Femur (tissue), 1 donor: ENCODE results near the gene PACRG.
"Not testable (repeated sequence)": the region's sequence is repeated elsewhere in the genome, so short reads cannot be mapped to it uniquely, and the experiment has no call there.

Experiments
- DNase-seq: peaks from one replicate; pipeline ENCODE4 v3.0.0-alpha.2; 2017

The PACRG gene

DNA sequence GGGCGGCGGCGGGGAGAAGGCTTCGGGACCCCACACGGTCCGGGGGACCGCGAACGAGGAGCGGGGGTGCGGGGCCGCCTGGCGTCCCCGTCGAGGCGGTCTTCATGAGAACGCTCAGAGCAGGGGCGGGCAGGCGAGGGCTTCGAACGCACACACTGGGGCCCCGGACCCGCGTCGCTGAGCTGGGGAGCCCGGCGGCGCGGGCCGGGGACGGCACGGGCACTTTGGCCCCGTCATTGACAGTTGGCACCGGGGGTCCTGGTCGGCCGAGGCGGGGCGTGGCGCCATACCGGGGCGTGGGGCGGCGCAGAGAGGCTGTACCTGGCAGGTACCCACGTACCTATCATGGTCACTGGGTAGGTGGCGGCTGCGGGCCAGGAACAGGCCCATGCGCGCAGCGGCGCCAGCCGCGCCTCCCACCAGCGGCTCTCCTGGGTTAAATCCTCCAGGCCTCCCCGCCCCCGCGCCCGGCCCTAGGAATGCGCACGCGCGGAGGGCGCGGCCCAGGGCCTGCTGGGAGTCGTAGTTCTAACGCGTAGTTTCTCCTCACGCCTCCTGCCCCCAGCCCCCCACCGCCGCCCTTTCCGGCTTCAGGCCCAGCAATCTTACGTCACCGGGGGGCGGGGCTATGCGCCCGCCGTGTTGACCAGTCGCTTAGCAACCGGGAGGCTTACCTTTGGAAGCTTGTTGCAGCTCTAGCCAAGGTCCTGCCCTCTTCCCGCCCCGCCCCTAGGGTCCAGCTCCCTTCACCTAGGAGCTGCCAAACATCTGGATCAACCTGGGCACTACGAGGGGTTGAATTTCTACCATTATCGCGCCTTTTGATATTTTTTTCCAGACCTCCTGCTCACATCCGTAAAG is at the start of gene PACRG, which contains the start of gene PRKN:
TSS of gene PACRG (plus strand) at position 653 of the 861 bp plus-strand sequence.
TSS of gene PRKN (minus strand) at position 445 of the 861 bp plus-strand sequence.
- peak; percentile 99 for DNase-seq

DNA sequence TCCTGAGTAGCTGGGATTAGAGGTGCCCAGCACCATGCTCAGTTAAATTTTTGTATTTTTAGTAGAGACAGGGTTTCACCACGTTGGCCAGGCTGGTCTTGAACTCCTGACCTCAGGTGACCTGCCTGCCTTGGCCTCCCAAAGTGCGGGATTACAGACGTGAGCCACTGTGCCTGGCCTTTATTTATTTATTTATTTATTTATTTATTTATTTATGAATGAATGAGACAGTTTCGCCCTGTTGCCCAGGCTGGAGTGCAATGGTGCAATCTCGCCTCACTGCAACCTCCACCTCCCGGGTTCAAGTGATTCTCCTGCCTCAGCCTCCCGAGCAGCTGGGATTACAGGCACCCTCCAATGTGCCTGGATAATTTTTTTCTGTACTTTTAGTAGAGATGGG is 48.9 kb upstream of the PACRG start:
- DNase-seq = not testable (repeated sequence)

DNA sequence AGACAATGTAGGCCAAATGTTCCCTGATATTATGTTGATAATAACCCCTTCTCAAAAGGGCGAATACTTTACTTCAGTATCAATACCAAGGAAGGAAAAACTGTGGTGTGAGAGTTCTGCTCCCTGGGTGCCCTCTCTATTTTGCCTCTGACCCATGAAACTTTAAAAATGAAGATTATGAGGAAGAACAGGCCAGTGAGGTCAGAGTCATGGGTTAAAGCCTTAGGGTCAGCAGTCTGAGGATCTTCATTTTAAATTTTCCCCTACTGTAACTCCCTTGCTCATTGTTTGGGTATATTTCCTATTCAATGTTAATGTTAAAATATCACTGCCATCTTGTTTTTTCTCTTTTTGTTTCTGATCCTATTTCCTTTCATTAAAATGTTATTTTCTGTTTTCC is 48.1 kb upstream of the PACRG start:
- DNase-seq = no peak

DNA sequence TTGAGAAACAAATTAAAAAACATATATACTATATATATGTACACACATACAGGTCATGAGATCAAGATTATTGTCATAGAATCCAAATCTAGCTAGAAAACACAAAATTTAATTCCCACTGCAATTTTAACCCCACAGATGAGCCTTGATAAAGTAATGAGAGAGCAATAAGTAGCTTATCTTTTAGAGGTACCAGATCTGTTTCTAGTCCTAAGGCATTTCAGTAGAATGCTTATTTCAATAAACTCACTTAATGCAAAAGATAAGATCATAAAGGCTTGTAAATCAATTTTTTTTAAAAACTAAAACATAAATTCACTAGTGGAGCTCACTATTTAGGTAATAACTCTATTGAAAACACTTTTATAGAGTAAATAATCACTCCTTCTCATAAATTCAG is 47.4 kb upstream of the PACRG start:
- no peak for DNase-seq

DNA sequence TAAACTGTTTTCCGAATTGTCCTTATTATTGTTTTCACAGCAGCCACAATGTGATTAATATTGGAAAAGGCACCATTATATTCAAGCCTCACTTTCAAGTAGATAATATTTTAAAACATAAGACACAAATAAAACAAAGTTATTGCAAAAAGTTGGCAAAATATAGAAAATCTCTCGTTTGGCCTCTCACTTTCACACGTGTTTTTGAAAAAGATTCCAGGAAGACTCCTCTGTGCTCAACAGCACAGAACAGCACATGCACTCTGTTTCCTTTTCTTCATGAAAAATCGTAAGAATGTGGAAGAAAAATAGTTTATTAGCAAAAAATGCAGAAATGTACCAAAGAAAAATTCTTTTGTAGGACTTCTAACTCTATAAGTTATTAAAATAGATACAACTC is 46.9 kb upstream of the PACRG start:
- no peak for DNase-seq

DNA sequence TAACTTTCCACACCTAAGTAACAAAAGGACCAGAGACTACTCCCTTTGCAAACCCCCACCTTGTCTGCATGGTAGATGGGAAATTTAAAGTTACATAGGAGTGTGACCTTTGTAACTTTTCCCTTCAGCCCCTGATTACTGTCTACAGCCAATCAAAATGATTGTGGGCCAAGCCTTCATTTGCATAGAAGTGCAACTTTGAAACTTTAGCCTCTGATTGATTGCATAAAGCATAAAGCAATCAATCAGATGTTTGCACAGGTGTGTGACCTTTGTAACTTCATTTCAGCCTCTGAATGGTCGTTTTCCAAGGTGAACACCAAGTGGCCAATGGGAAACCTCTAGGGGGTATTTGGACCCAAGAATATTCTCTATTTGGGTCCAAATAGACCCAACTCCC is 46.3 kb upstream of the PACRG start:
- no peak for DNase-seq

DNA sequence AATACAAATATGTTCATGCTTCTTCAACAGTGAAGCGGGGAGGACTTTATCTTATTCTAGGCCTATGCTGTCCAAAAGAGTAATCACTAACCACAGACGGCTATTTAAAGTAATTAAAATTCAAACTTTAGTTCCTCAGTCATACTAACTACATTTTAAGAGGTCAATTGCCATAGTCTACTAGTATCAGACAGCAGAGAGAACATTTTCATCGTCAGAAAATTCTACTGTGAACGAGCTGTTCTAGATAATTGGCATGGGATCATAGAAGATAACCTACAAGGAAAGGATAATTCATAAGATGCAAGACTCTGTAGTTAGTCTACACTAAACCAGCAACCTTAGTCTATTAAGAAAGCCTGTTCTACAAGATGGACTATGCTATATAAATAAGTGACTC is 44.6 kb upstream of the PACRG start:
- no peak for DNase-seq

DNA sequence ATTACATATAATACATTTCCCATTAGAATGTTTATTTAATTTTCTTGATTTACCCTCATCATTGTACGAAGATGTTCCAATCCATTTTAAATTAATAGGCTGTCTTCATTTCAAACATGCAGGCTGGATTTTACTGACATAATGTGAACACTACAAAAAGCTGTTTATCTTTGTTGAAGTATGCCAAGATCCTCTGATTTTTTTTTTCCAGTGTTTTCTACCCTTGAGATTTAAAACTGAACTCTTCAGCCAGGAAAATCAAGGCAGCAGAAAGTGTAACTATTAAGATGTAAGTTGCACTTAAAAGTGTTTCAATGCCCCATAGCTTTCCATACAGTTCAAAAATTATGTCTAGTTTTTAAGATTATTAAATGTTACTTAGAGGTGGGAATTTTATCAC is 43.7 kb upstream of the PACRG start:
- DNase-seq = no peak

DNA sequence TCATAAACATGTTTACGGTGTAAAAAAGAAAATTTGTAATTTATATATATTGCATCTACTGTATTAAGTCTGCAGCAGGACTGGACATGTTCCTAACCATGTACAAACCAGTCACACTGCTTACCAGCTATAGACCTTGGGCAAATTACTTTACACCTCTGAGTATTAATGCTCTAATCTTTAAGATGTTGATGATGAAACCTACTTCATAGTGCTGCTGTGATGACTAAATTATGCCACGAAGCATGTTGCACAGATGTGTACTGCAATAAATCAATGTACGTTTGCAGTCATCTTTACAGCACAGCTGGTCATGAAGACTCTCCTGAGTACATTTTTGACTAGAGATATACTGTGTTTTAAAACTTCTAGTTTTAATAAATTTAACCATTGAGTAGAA is 42.8 kb upstream of the PACRG start:
- no peak for DNase-seq

DNA sequence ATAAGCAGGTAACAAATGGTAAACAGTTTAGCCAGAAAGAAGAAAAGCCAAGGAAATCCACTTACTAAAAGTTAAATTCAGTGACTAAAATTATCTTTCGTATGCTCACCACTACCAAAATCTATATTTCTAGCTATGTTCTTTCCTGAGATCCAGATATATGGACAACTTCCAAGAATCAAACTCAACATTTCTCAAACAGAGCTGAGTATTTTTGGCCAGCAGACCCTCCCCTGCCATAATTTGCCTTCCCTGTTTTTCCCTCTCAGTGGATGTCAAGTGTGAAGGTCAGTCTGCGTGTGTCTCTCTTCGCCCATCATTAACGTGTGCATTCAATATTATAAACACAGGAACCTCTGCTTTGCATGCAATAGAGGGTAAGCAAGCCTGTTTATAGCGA is 42.2 kb upstream of the PACRG start:
- DNase-seq = no peak

DNA sequence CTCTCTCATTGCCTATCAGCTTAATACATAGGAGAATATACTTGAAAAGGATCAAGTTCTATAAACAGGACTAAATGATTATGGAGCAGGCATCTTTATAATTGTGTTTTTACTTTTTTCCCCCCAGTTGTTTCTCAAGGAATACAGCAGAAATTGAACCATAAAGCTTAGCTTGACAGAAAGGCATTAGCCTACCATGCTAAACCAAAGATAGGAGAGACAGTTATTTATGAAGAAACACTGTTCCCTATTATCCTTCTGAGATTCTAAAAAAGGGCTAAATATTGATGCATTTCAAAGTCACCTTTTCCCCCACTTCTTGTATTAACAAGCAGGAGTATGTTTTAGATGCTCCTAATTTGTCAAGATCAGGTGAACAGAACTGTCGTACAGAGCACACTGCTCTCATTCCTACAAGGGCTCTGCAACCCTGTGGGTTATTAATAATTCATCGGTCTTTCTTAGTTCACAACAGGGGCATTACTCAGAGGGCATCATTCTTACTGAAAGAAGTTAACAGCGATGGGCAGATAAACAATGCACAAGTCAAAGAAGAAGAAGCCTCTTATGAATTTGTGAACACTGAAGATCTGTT is 38.9 kb upstream of the PACRG start:
- no peak for DNase-seq

DNA sequence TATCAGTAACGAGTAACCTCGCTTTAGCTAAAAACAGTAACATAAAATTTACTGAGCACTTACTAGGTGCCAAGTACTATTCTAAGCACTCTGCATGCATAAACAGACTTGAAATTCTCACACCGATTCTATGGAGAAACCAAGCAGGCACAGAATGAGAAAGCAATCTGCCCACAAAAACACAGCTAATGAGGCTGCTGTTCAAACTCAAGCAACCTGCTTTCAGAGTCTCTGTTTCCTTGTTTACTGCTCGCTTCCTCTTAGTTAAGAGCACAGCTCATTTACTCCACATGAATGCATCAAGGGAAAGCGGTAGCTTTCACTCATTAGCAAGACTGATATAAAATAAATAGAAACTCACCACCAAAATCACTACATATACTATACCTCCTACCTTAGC is 37.6 kb upstream of the PACRG start:
- DNase-seq = no peak

DNA sequence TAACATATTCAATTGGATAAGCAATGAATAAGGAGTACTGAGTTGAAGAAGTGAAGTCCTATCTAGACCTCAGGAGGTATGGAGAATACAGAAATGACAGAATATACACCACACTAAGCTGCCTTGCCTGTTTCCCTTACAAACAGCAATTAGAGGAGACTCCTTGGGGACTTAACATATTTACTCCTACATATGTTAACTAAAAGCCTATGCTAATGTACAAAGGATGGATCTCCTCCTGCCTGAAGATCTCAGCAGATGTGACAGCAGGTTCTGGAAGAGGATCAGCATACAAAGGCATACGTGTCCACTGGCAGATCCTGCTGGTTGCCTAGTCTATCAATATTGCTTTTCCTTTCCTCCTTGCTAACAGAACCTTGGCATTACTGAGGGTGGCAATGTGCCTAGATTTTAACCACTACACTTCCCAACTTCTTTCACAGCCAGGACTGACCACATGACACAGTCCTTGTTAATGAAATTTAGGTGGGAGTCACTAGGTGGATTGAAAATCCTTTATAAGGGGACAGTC is 29.8 kb upstream of the PACRG start:
- no peak for DNase-seq

DNA sequence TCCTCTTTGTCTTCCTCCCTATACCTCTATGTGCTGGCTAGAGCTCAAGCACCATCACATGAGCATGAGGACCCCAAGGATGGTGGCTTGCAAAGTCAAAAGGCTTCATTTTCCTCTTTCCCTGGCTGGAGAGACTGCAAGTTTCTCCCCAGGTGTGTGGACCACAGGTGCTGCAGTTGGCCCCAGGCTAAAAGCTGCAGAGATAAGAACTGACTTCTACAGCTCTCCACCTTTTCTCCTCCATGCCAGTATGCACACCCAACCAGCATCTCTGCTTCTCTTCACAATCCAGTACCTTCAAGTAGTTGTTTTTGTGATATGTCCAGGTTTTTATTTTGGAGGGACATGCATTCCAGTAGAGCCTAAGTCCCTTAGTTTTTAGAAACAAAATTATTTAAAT is 29.3 kb upstream of the PACRG start:
- DNase-seq = no peak

DNA sequence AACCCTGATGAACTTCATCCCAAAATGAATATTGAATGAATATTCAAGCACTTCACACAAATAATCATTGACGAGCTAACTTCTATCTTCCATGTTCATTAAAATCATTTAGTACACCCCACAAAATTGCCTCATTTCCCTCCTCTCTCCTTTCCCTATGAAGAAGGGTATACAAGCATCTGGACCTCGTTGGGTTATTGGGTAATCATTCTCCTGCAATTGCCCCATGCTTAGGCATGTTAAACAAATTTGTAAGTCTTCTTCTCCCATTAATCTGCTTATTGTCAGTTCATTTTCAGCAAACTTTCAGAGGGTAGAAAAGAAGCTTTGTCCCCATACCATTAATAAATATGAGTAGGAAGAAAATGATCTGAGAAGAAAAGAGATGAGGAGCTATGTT is 27.8 kb upstream of the PACRG start:
- no peak for DNase-seq

DNA sequence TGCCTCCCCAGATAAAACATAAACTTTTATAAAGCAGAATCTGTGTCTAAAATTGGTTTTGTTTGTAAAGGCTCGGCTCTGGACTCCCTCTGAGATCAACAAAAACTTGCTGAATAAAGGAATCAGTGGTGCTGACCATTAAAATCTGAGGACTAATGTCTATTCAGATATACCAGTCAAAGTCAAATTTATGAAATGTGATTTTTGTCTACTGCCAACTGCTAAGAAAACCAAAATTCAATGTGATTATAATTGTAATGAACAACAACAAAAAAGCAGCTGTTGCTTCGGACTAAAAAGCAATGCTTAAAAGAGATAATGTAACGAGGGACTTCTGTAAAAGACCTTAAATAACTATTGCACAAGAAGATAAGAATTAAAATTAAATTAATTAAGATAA is 26.8 kb upstream of the PACRG start:
- no peak for DNase-seq

DNA sequence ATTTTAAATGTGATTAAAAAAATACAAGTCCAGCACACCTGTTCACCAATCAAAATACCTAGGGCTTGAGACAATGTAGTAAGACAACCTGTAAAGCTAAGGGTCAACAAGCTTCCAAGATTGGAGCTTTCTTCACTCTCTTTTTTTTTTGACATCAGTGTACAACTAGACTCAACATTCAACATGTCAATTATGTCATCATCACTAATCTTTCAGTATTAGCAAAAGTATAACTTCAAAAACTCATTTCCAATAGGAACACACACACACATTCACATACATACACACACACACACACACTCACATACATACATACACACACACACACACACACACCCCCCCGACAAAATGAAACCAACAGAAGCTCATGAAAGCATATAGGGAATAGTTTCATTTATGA is 26.2 kb upstream of the PACRG start:
- DNase-seq = no peak

DNA sequence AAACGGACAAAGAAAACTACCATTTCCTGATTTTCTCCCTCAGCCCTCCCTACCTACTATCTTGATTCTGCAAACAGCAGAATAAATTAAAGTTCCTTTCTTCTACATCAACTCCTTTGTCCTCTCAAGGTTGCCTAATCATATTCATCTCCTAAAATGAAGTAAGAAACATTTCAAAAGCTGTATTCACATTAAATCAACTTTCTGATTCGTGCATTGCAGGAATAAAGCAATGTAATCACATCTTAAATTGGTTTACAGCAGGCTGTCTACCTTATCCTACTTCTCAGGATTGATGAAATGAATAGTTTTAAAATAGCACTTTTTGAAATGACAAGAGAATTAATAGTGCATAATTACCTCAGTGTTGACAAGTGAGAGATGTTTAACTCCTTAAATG is 25.3 kb upstream of the PACRG start:
- DNase-seq = no peak

DNA sequence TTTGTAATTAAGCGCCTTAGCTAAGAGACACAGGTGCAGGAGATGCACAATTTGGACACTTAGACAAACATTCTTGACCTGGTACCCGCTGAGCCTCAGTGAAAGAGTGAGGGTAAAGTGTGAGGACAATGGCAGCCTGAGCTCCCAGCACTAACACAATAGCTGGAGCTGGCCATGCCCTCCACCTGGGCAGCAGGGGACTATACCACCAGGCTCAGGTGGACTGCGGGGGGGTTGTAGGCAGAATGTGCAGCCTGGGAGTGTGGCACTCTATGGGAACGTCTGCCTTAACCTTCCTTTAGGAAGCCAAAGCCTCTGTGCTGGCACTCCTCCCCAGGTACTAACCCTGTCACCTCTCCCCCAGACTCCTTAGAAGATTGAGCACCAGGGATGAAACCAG is 23.8 kb upstream of the PACRG start:
- DNase-seq = no peak

DNA sequence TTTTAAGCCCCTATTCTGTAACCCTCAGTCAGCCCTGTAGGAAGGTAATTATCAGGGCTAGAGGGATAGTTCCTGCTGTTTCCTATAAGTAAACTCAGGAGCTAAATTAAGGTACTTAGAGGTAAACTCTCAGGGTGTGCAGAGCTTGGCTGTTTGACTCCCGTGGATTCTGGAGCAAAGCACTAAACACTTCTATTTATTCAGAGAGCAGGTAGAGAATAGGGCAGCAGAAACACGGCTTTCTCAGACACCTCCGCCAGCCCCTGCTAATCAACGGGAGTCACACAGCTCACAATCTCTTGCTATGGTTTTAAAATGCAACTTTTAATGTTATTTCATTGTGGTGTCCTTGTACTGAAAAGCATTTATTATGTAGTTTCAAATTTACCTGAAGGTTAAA is 22.0 kb upstream of the PACRG start:
- DNase-seq = no peak

DNA sequence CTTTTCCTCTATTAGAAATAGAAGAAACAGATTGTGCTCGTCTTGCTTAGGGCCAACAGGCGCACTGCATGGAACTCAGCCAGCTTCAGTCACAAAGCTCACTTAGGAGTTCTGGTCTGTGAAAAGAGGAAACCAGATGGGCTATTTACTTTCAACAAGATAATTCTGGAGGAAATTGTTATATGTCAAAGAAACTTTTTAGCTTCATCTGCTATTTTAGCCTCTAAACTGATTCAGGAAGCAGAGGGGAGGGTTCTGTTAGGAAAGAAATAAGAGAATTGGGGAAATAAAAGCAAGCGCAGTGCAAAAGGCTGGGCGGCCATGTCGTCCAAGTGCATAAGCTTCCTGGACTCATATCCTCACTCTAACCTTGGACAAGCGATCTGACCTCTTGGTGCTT is 21.5 kb upstream of the PACRG start:
- peak; percentile 83 for DNase-seq

DNA sequence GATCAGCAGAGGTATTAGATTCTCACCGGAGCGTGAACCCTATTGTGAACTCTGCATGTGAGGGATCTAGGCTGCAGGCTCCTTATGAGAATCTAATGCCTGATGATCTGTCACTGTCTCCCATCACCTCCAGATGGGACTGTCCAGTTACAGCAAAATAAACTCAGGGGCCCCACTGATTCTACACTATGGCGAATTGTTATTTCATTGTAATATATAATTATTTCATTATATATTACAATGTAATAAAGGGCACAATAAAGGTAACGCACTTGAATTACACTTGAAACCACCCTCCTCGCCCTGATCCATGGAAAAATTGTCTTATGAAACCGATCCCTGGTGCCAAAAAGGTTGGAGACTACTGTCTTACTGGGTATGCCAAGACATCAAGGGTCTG is 18.8 kb upstream of the PACRG start:
- no peak for DNase-seq

DNA sequence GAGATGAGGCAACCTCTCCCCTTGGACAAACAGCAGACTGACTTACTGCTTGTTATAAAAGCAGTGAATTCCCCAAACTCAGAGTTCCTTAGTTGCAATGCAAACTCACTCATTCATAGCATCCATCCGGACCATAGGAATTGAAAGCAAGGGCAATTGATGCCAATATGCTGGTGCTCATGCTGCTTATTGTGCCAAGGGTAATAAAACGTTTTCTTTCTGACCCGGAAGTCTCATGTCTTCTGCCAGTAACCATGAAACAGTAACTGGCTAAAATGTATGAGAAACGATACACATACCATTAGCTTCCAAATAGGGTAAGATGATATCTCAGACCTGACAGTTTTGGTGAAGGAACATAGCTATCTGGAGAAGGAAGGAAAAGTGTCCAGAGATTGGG is 18.3 kb upstream of the PACRG start:
- no peak for DNase-seq

DNA sequence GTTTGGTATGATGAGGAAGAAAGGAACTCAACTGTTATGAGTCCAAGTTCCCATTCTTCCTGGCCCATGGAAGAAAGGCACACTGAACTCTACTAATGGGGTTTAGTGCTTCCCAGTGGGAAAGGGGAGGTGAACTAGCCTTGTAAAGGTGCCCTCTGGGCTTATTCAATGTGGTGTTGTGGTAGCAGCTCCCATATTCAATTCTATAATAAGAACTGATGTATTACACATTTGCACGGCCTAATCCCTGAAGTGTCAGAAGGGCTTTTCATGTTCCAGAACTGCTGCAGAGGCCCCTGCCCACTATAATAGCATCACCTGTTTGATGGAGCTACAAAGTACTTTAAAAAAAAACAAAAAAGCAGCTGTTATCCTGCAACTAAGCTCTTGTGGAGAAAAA is 17.4 kb upstream of the PACRG start:
- DNase-seq = no peak

DNA sequence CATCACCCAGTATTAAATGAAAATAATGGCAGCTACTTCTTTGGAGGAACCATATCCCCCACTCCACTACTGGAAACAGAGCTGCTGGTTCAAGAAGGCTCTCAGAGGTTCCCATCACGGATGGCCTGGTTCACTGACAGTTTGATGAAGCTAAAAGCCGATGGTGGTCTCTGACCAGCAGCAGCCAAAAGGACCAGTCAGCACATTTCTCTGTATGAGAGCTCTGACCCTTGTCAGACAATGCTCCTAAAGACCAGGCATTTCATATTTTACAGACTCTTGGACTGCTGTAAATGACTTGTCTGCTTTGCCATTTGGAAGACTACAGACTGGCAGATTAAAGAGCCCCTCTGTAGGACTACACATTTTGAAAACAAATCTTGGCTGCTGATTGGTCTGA is 16.8 kb upstream of the PACRG start:
- no peak for DNase-seq
